GM21526 (cell line): Measurements from ENCODE around the gene PNPLA1.

Source experiments
- ATAC-seq: cut with Tn5 transposase; IDR thresholded peaks from one replicate; pipeline ENCODE4 v1.9.1; 2021; ENCODE audit warnings: moderate library complexity; ENCODE audit not compliant: unreplicated experiment, low FRiP score

Gene PNPLA1

GRCh38 chr6:36352477-36353157 lies 82.8 kb downstream of the PNPLA1 start:
- no peak for ATAC-seq

DNA sequence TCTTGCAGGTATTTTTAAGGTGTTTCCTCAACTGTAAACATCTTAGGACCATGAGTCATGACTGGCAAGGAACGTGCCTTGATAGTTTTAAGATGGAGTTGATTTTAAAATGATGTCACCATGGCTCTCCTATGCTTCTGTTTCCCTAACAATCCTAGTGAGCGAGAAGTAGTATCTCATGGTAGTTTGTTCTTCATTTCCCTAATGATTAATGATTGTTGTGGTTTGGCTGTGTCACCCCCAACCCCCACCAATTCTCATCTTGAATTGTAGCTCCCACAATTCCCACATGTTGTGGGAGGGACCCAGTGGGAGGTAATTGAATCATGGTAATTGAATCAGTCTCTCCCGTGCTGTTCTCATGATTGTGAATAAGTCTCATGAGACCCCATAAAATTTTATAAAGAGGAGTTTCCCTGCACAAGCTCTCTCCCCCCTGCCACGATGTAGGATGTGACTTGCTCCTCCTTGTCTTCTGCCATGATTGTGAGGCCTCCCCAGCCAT lies 83.6 kb downstream of the PNPLA1 start:
- ATAC-seq: no peak

GRCh38 chr6:36355819-36356218 lies 86.0 kb downstream of the PNPLA1 start:
- ATAC-seq: no peak

DNA sequence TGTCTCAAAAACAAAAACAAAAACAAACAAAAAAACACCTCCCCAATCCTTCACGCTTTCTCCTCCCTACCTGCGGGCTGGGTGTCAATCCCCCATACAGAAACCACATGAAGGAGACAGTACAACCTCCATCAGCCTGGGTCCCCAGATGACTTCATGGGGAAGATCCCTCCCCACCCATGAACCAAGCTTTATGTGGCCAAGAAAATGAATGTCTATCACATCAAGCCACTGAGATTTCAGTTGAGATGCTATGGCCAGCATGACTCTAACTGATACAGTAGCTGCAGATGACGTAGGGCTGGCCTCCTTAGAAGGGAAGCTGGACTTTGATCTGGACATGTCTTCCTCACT lies 88.0 kb downstream of the PNPLA1 start:
- ATAC-seq: no peak
